ENCODE measurements around the gene SPC25.

The SPC25 gene

DNA sequence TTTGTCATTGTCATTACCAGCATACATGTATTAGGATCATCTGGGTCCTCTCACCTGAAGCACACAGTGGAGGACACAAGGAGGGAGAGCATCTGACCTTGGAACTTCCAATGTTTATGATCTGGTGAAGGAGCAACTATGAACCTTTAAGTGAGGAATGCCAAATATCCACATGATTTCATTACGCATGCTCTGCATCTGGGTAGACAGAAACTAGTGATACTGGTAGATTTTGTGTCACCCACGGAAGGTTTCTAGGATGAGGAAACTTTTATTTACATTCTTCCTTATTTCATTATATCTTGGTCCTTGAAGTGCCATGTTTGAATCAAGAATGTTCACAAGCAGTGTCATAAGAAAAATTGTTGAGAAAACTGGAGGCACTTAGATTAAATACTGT, 32.1 kb downstream of the SPC25 start:
- no peaks in the 10 kb centered on the region for H3K9me3 ChIP-seq (ENCODE audit: insufficient read depth, low read length, severe bottlenecking)
- H3K27ac ChIP-seq (ENCODE audit: low read length) = no peak overlapping the region
- H3K27me3 ChIP-seq (ENCODE audit: insufficient read depth, low read length, poor library complexity) = no peaks in the 10 kb centered on the region
- no peaks in the 10 kb centered on the region for H3K79me2 ChIP-seq (ENCODE audit: insufficient read depth, low read length)
- peaks cover 61% of the 10 kb centered on the region for H3K36me3 ChIP-seq (ENCODE audit: insufficient read depth, low read length)
- no peak for TF ChIP-seq EZH2 (IDR thresholded peaks at IDR 0.05; ENCODE audit: borderline replicate concordance, low read depth, low read length, severe bottlenecking)
- TF ChIP-seq, protein P1, sequence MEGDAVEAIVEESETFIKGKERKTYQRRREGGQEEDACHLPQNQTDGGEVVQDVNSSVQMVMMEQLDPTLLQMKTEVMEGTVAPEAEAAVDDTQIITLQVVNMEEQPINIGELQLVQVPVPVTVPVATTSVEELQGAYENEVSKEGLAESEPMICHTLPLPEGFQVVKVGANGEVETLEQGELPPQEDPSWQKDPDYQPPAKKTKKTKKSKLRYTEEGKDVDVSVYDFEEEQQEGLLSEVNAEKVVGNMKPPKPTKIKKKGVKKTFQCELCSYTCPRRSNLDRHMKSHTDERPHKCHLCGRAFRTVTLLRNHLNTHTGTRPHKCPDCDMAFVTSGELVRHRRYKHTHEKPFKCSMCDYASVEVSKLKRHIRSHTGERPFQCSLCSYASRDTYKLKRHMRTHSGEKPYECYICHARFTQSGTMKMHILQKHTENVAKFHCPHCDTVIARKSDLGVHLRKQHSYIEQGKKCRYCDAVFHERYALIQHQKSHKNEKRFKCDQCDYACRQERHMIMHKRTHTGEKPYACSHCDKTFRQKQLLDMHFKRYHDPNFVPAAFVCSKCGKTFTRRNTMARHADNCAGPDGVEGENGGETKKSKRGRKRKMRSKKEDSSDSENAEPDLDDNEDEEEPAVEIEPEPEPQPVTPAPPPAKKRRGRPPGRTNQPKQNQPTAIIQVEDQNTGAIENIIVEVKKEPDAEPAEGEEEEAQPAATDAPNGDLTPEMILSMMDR (IDR thresholded peaks at IDR 0.05; ENCODE audit: borderline replicate concordance, extremely low read depth, low read length, poor library complexity, severe bottlenecking) = no peak
- no peaks in the 10 kb centered on the region for H3K4me1 ChIP-seq (ENCODE audit: insufficient read depth, low read length)
- no peak overlapping the region for H2AFZ ChIP-seq (ENCODE audit: low read depth, low read length)
- H3K4me2 ChIP-seq (ENCODE audit: insufficient read depth, low read length) = no peak overlapping the region
- ATAC-seq (ENCODE audit: insufficient read depth, low read depth) (no peak), DNase-seq (no peak)
- no peaks in the 10 kb centered on the region for H4K20me1 ChIP-seq (ENCODE audit: insufficient read depth, low read length)
- H3K4me3 ChIP-seq (ENCODE audit: low read depth in 1 of 2, low read length in 2 of 2) = no peak overlapping the region
- no peak overlapping the region for H3K9ac ChIP-seq (ENCODE audit: low read depth, low read length)

DNA sequence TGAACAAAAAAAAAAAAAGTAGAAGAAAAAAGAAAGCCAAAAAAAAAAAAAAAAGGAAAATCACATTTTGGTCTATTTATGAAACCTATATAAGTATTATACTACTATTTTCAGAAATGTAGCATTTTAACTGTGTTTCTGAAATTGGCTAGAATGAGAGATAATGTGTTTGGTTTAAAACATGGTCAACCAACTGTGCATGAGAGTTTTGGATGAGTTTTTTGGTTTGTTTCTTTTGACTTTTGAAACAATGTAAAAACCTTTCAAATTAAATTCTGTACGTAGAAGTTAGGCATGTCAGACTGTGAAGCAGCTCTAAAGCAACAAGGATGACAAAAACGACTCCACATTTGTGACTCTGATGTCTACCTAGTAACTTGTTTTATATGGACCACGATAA, 34.6 kb downstream of the SPC25 start:
- TF ChIP-seq, protein P1 (IDR thresholded peaks at IDR 0.05; ENCODE audit: borderline replicate concordance, extremely low read depth, low read length, poor library complexity, severe bottlenecking) = no peak
- no peak for TF ChIP-seq EZH2 (IDR thresholded peaks at IDR 0.05; ENCODE audit: borderline replicate concordance, low read depth, low read length, severe bottlenecking)
- Histone ChIP-seq H2AFZ (ENCODE audit: low read depth, low read length) (no peak overlapping the region), H3K79me2 (ENCODE audit: insufficient read depth, low read length) (no peaks in the 10 kb centered on the region), H3K27me3 (ENCODE audit: insufficient read depth, low read length, poor library complexity) (no peaks in the 10 kb centered on the region), H3K9me3 (ENCODE audit: insufficient read depth, low read length, severe bottlenecking) (no peaks in the 10 kb centered on the region), H3K9ac (ENCODE audit: low read depth, low read length) (no peak overlapping the region), H4K20me1 (ENCODE audit: insufficient read depth, low read length) (no peaks in the 10 kb centered on the region), H3K27ac (ENCODE audit: low read length) (no peak overlapping the region), H3K36me3 (ENCODE audit: insufficient read depth, low read length) (peaks cover 57% of the 10 kb centered on the region), H3K4me1 (ENCODE audit: insufficient read depth, low read length) (no peaks in the 10 kb centered on the region), H3K4me2 (ENCODE audit: insufficient read depth, low read length) (no peak overlapping the region), H3K4me3 (ENCODE audit: low read depth in 1 of 2, low read length in 2 of 2) (no peak overlapping the region)
- DNase-seq (no peak), ATAC-seq (ENCODE audit: insufficient read depth, low read depth) (no peak)

DNA sequence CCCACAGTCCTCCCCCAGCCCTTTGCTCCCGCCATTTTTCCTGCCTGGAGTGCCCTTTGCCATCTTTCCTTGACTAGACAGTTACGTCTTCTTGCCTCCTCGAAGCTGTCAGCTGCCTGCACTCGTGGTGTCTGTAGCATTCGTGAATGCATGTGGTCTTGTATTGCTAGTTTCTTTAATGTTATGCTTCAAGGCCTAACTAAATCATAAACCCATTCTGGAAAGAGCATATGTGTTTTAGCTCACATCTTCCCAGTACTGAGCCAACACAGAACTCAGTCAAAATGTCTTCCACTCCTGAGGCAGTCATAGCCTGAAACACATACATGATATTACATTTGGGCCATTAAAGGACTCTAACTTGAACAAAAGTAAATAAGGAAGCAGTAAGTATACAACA, 35.6 kb downstream of the SPC25 start:
- Histone ChIP-seq H3K9ac (ENCODE audit: low read depth, low read length) (no peak overlapping the region), H2AFZ (ENCODE audit: low read depth, low read length) (no peak overlapping the region), H3K27ac (ENCODE audit: low read length) (no peak overlapping the region), H3K4me2 (ENCODE audit: insufficient read depth, low read length) (no peak overlapping the region), H3K36me3 (ENCODE audit: insufficient read depth, low read length) (peaks cover 50% of the 10 kb centered on the region), H3K27me3 (ENCODE audit: insufficient read depth, low read length, poor library complexity) (no peaks in the 10 kb centered on the region), H4K20me1 (ENCODE audit: insufficient read depth, low read length) (no peaks in the 10 kb centered on the region), H3K9me3 (ENCODE audit: insufficient read depth, low read length, severe bottlenecking) (no peaks in the 10 kb centered on the region), H3K4me3 (ENCODE audit: low read depth in 1 of 2, low read length in 2 of 2) (no peak overlapping the region), H3K79me2 (ENCODE audit: insufficient read depth, low read length) (no peaks in the 10 kb centered on the region), H3K4me1 (ENCODE audit: insufficient read depth, low read length) (no peaks in the 10 kb centered on the region)
- ATAC-seq (ENCODE audit: insufficient read depth, low read depth) (no peak), DNase-seq (no peak)
- no peak for TF ChIP-seq EZH2 (IDR thresholded peaks at IDR 0.05; ENCODE audit: borderline replicate concordance, low read depth, low read length, severe bottlenecking)

DNA sequence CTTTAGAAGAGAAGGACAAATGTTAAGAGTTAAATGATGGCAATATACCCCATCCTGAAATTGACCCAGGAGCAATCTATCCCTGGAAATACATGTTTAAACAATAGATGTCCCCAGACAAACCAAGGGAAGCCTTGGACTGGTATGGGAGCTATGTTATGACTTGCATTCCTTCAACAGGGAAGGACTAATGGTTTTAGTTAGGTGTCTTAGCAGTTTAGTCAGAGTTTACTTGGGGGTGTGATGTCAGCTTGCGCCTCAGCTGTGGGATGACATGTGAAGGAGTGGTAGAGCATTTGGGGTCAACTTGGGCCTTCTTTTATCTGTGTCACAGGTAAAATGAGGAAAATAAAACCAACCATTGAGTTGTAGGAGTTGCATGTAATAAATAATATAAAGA, 36.8 kb downstream of the SPC25 start:
- Histone ChIP-seq H2AFZ (ENCODE audit: low read depth, low read length) (no peak overlapping the region), H3K9me3 (ENCODE audit: insufficient read depth, low read length, severe bottlenecking) (no peaks in the 10 kb centered on the region), H3K4me3 (ENCODE audit: low read depth in 1 of 2, low read length in 2 of 2) (no peak overlapping the region), H3K36me3 (ENCODE audit: insufficient read depth, low read length) (peaks cover 38% of the 10 kb centered on the region), H3K27ac (ENCODE audit: low read length) (no peak overlapping the region), H4K20me1 (ENCODE audit: insufficient read depth, low read length) (no peaks in the 10 kb centered on the region), H3K79me2 (ENCODE audit: insufficient read depth, low read length) (no peaks in the 10 kb centered on the region), H3K4me1 (ENCODE audit: insufficient read depth, low read length) (no peaks in the 10 kb centered on the region), H3K27me3 (ENCODE audit: insufficient read depth, low read length, poor library complexity) (no peaks in the 10 kb centered on the region), H3K9ac (ENCODE audit: low read depth, low read length) (no peak overlapping the region), H3K4me2 (ENCODE audit: insufficient read depth, low read length) (no peak overlapping the region)
- no peak for TF ChIP-seq EZH2 (IDR thresholded peaks at IDR 0.05; ENCODE audit: borderline replicate concordance, low read depth, low read length, severe bottlenecking)
- TF ChIP-seq, protein P1 (IDR thresholded peaks at IDR 0.05; ENCODE audit: borderline replicate concordance, extremely low read depth, low read length, poor library complexity, severe bottlenecking) = no peak
- DNase-seq = no peak
- no peak for ATAC-seq (ENCODE audit: insufficient read depth, low read depth)

Measured in DND-41 (cell line).